ENCODE data around the gene TMEM35B.
"Not testable (repeated sequence)": the region's sequence is repeated elsewhere in the genome, so short reads cannot be mapped to it uniquely, and the experiment has no call there.

Gene TMEM35B

DNA sequence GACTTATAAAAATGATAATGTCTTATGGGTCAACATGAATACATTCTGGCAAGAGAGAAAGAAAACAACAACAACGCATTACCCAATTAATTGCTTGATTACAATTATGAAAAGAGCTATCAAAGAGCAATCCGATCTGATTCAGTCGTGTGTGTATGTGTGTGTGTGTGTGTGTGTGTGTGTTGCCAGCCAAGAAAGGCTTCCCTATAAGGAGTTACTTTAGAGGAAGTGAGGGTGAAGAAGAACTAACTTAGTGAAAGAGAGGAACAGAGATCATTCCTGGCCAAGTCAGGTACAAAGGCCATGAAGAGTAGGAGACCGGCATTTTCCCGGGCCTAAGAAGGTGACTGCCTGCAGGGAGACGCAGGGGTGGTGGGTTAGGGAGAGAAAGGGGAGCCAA, 9.4 kb downstream of the TMEM35B start:
- no peak for DNase-seq

DNA sequence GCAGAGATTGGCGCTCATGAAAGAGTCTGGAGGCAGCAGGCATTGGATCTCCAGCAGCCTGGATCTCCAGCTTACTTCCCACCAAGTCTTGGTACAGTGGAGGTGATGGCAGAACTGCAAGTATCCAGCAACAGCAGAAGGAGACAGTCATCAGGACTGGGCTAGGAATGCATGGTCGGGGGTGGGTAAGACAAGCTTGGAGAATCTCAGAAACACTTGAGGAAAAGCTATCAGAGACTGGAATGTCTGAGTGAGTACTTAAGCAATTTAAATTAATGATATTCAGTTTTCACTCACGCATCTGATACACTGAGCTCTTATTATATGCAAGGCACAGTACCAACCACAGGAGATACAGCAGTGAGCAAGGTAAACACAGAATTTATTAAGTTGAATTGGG, 9.8 kb downstream of the TMEM35B start:
- DNase-seq, result peak; percentile 64

DNA sequence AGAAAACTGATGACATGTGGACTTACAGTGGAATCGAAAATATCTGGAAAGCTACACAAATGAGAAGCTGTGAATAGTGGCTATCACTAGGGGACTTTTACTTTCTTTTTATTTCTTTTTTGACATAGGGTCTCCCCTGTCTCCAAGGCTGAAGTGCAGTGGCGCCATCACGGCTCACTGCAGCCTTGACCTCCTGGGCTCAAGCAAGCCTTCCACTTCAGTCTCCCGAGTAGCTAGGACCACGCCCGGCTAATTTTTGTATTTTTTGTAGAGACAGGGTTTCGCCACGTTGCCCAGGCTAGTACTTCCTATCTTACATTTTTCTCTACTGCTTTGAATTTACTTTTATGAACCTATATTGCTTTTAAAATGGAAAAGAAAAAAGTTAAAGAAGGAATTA, 10.5 kb downstream of the TMEM35B start:
- DNase-seq, result no peak

DNA sequence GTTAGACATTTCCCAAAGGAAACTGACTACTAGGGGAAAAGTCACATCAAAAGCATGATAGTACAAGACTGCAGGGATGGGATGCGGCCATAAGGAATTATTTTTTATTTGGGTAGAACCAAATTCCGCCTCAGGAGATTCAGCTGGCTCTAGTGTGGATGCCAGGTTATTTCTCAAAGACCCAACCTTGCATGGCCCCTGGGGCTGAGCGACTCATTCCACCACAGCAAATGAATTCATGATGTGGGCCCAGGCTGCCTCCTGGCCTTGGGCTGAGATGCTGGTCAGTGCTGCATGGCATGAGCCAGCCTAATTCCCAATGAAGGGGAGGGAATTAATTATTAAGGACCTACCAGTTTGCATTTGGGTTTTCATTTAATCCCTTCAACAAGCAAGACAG, 11.8 kb downstream of the TMEM35B start:
- no peak for DNase-seq

DNA sequence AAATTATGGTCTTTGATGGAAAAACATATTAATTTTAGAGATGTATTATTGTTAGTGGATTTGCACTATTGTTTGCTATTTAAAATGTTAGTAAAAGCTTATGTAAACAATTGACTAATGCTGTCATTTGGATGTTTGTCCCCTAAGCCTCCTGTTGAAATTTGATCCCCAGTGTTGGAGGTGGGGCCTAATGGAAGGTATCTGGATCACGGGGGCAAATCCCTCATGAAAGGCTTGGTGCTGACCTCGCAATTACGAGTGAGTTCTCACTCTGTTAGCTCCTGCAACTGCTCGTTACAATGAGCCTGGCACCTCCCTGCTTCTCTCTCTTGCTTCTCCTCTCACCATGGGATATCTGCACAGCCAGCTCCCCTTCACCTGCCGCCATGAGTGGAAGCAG, 14.3 kb downstream of the TMEM35B start:
- DNase-seq, result no peak

DNA sequence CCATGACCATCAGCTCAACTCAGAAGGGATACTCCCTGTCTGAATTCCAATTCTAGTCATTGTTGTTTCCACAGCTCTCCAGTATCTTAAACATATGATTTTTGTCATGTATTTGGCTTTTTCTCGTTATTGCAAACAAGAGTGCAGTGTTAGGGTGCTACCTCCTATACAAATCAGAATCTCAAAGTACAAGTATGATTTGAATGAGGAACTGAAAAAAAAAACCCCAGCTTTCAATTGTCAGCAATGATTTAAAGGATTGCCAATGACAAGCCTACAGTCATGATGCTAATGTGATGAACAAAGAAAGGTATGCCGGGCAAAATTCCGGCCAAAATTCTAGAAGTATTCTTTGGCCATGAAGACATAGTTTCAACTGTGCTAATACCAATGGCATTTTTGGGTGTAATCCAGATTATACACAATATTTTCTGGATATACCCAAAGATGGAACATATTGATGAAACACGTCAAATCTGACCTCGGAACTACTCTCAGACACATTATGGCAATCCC, 14.9 kb downstream of the TMEM35B start:
- no peak for DNase-seq

DNA sequence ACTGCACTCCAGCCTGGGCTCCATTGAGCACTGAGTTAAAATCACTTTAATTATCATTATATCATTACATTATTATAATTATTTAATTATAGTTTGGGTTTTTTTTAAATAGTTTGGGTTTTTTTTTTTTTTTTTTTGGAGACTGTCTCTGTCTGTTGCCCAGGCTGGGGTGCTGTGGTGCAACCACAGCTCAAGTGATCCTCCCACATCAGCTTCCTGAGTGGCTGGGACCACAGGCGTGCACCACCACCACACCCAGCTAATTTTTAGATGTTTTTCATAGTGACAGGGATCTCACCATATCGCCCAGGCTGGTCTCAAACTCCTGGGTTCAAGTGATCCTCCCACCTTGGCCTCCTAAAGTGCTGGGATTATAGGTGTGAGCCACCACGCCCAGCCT, 16.9 kb downstream of the TMEM35B start:
- DNase-seq, result not testable (repeated sequence)

DNA sequence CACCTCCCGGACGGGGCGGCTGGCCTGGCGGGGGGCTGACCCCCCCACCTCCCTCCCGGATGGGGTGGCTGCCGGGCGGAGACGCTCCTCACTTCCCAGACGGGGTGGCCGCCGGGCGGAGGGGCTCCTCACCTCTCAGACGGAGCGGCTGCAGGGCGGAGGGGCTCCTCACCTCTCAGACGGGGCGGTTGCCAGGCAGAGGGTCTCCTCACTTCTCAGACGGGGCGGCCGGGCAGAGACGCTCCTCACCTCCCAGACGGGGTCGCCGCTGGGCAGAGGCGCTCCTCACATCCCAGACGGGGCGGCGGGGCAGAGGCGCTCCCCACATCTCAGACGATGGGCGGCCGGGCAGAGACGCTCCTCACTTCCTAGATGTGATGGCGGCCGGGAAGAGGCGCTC, 17.5 kb downstream of the TMEM35B start:
- DNase-seq, result not testable (repeated sequence)

DNA sequence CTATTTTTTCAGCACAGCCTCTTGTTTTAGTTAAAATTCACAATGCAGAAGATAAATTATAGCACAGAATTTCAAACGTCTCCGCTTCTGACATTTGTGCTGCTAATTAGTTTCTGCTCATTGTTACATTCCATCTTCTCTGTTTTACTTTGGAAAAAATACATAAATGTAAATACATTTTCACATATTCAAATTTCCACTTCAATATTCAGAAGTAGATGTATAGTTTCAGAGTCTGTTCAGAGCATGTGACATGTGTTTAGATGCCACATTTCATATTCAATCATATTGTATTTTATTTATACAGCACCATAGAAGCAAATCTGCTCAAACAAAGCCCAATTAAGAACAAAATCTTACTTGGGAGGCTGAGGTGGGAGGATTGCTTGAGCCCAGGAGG, 19.6 kb downstream of the TMEM35B start:
- no peak for DNase-seq

DNA sequence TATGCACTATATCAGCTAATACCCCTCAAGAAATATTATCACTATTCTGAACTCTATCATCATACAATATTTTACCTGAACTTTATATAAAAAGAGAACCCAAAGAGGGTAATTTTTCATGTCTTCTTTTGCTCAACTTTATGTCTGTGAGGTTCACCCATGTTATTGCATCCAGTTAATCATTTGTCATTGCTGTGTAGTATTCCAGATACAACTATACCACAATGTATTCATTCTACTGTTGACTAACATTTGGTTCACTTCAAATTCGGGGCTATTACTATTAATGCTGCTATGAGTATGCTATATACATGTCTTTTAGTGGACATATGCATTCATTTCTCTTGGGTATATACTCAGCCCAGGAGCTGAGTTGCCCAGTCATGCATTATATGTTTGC, 34.7 kb downstream of the TMEM35B start:
- DNase-seq, result no peak

DNA sequence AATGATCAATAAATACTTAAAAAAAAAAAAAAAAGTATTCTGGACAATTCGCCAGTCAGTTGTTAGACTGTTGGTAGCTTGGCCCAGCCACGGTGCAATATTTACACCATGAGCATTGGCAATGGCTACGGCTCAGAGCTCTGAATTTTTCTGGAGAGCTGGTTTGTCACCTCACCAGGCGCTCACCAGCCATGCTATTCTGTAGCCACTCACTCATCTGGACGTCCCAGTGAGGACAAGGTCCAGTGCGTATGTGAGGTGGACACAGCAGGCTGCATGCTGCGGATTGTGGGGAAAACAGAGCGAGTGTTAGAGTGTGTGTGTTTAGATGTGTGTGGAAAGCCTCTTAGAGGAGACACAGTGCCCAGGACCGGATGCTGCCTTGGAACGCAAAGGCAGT, 36.4 kb downstream of the TMEM35B start:
- DNase-seq, result not testable (repeated sequence)

DNA sequence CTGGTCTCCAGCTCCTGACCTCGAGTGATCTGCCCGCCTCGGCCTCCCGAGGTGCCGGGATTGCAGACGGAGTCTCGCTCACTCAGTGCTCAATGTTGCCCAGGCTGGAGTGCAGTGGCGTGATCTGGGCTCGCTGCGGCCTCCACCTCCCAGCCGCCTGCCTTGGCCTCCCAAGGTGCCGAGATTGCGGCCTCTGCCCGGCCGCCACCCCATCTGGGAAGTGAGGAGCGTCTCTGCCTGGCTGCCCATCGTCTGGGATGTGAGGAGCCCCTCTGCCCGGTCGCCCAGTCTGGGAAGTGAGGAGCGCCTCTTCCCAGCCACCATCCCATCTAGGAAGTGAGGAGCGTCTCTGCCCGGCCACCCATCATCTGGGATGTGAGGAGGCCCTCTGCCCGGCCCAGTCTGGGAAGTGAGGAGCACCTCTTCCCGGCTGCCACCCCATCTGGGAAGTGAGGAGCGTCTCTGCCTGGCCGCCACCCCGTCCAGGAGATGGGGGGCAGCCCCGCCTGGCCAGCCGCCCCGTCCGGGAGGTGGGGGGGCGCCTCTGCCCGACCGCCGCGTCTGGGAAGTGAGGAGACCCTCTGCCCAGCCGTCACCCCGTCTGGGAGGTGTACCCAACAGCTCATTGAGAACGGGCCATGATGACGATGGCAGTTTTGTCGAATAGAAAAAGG, 37.4 kb downstream of the TMEM35B start:
- not testable (repeated sequence) for DNase-seq

DNA sequence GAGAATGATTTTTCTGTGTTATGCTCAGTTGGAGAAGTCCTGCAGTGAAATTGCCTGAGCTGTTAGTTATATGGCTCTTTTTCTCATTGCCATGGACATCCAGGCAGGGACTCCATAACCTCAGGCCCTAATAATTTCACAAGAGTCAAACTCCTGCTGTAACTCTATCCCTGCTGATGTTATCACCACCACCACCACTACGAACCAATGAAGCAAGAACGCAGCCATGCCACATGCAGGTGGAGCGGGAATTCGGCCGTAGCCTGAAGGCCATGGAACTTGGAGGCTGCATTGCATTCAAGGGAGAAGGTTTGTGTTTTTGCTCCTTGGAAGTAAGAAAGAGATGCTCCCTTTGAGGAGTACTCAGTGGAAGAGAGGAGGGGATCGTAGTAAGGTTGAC, 38.9 kb downstream of the TMEM35B start:
- DNase-seq, result no peak

DNA sequence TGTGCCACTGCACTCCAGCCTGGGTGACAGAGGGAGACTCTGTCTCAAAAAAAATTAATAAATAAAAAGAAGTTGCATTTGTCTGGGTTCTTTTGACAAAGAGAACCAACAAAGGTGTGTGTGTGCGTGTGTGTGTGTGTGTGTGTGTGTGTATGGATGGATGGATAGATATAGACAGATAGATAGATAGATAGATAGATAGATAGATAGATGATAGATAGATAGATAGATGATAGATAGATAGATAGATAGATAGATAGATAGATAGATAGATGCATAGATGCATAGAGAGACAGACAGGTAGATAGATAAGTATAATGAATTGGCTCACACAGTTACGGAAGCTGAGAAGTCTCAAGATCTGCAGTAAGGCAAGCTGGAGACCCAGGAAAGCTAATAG, 43.3 kb downstream of the TMEM35B start:
- DNase-seq, result not testable (repeated sequence)
